Thoracic aorta (tissue), 2 donors: ENCODE measurements around the gene NKG7. TPM values are rescaled to one million over a fixed set of nuclear protein-coding genes. Genes with fewer than 3 reads are reported as not detected.
A peak's percentile ranks its signal among the peaks of the same experiment; 100 is the strongest.

Experiments used
- ATAC-seq: fragments of 150-250 bp; one replicate; pipeline ENCODE4 v1.8.0; 2017; ENCODE audit warnings: low read depth; ENCODE audit not compliant: insufficient number of reproducible peaks, low FRiP score
- DNase-seq: peaks from one replicate; pipeline ENCODE4 v3.0.0-alpha.2; 2020; ENCODE audit warnings: low spot score
- H3K27ac ChIP-seq, 2 donors: fragments of 200-600 bp; sonication (generic); 1 replicate in 1 of 2; 2 replicates in 1 of 2; pipeline ENCODE4 v1.5.1; 2016; ENCODE audit warnings: mild to moderate bottlenecking in 2 of 2, moderate library complexity in 2 of 2
- H3K27me3 ChIP-seq: fragments of 200-600 bp; sonication (generic); replicated peaks from 2 replicates; pipeline ENCODE4 v1.6.0; 2016; ENCODE audit warnings: mild to moderate bottlenecking; ENCODE audit not compliant: insufficient read depth
- H3K36me3 ChIP-seq: fragments of 200-600 bp; sonication (generic); one replicate; pipeline ENCODE4 v1.5.1; 2016
- H3K4me1 ChIP-seq, 2 donors: fragments of 200-600 bp; sonication (generic); 1 replicate in 1 of 2; 2 replicates in 1 of 2; pipeline versions ENCODE4 v1.5.1 to v1.6.0; 2016; ENCODE audit warnings: low read depth in 2 of 2, mild to moderate bottlenecking in 1 of 2; ENCODE audit not compliant: control insufficient read depth in 1 of 2
- H3K4me3 ChIP-seq: fragments of 200-600 bp; sonication (generic); 2 replicates; pipeline ENCODE4 v1.5.1; 2016; ENCODE audit warnings: mild to moderate bottlenecking
- H3K9me3 ChIP-seq: fragments of 200-600 bp; sonication (generic); 2 replicates; pipeline ENCODE4 v1.5.1; 2016
- CTCF ChIP-seq: fragments of 200-600 bp; sonication (generic); IDR thresholded peaks from one replicate; pipeline ENCODE4 v1.5.1; 2019; ENCODE audit warnings: antibody characterized with exemption
- total RNA-seq, 2 donors: library from RNA; depleted of rRNA; stranded (reverse); fragments of >200 nt; gene quantifications; one replicate each; pipeline versions ENCODE4 v1.1.0 to v1.2.3, GENCODE V29; 2016

The NKG7 gene
- total RNA-seq, 2 donors from 2014 or later, result 0.54 to 4.4 TPM

GRCh38 chr19:51368366-51369282 lies 3.8 kb downstream of the NKG7 start, which contains the start of gene CLDND2:
CLDND2 (minus strand) TSS chr19:51369003; CDS start chr19:51368577, 426 bp downstream.
- no peaks in the 10 kb centered on the region for H3K9me3 ChIP-seq
- TF ChIP-seq CTCF, result no peak
- H3K27me3 ChIP-seq, result no peaks in the 10 kb centered on the region
- H3K4me3 ChIP-seq, result peak within 1 kb of the TSS; percentile 81
- DNase-seq (no peak), ATAC-seq (no peak)
- H3K4me1 ChIP-seq, result peaks cover 7 to 22% of the 10 kb centered on the region in 2 donors
- peak within 1 kb of the TSS; percentile 57 to 67 for H3K27ac ChIP-seq
- H3K36me3 ChIP-seq, result no peaks in the 10 kb centered on the region

DNA sequence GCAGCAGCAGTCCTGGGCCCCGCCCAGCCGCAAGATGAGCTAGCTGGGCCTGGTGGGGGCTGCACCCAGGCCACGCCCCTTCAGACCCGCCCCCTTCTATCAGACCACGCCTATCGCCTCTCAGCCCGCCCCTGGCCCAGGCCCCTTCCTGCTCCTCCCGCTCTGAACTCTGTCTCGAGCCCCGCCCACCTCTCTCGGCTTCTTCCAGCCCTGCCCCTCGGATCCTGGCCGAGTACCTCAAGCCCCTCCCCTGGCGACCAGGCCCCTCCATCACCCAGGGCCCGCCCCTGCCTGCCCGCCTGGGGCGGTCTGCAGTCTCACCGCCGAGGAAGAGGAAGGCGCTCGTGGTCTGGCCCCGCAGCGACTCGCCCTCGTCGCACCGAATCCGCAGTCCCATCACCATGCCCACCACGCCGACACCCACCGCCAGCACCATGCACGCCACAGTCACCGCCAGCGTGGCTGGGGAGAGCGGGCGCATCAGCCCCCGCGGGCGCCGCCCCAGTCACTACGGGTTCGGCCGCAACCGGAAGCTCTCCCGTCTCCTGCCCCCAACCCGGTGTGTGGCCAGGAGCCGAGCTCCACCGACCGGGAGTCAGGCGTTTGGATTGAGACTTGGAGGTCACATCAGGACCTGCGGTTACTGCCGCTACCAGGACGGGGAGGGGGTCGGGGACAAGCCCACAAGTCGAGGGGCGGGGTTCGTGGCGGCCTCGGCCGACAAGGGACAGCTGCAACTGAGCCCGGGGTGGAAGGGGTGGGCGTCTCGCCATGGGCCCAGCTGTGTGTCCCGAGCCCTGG lies 4.7 kb downstream of the NKG7 start:
- peak; percentile 99 for DNase-seq
- ATAC-seq, result peak; percentile 89
- TF ChIP-seq CTCF, result peak; percentile 5
- Histone ChIP-seq H3K4me1 (peaks cover 7 to 22% of the 10 kb centered on the region in 2 donors), H3K36me3 (no peaks in the 10 kb centered on the region), H3K27ac (peak overlapping the region; percentile 84 to 95), H3K4me3 (peak overlapping the region; percentile 81), H3K9me3 (no peaks in the 10 kb centered on the region), H3K27me3 (no peaks in the 10 kb centered on the region)

DNA sequence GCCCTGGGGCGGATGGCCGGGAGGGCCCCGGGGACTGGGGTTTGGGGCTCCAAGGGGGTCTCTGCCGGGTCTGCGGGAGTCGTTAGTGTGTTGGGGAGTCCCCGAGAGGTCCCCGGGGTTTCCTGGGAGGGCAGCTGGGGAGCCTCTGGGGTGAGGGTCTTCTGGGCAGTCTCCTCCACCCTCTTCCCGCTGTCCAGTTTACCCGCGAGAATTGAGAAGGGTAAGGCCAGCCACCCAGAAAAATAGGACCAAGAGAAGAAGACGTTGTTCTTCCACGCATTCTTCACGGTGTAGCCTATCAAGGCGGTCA lies 5.2 kb downstream of the NKG7 start:
- Histone ChIP-seq H3K4me3 (peak overlapping the region; percentile 81), H3K36me3 (no peaks in the 10 kb centered on the region), H3K27ac (peak overlapping the region; percentile 84 to 95), H3K27me3 (no peaks in the 10 kb centered on the region), H3K4me1 (peaks cover 7 to 22% of the 10 kb centered on the region in 2 donors), H3K9me3 (no peaks in the 10 kb centered on the region)
- ATAC-seq (no peak), DNase-seq (no peak)
- no peak for TF ChIP-seq CTCF

DNA sequence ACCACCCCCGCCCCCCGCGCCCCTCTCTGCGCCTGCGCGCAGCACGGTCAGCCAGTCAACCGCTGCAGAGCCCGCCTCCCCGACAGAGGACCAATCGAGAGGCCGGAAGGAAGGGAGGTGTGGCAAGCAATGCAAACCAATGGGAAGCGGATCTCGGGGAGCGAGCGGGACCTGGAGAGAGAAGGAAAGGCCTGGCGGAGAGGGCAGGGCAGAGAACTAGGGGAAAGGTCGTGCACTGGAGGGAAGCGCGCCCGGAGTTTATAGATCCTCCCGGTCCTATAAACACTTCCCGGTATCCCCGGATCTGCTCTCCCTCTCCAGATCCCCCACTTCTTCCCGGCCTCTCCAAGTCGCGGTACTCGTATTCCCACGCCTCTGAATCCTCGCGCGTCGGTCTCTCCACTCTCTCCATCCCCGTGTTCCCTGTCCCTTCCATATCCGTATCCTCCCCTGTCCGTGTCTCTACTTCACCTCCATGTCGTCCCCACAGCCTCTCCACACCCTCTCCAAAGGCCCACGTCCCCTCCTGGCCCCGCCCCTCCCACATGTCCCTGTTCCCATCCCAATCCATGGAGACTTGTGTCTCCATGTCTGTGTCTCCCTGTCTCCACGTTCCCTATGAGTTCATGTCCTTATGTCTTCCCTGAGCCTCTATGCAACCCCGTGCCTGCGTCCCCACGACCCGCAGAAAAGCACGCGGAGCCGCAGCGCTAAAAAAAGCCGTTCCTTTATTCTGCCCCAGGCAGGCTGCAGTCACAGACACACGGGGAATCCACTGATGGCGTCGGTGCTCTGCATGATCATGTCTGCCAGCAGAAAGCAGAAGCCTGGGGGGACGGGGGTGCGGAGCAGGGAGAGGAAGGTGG lies 5.8 kb downstream of the NKG7 start:
- Histone ChIP-seq H3K27me3 (no peaks in the 10 kb centered on the region), H3K36me3 (no peaks in the 10 kb centered on the region), H3K4me3 (peak overlapping the region; percentile 81), H3K9me3 (no peaks in the 10 kb centered on the region), H3K27ac (peak overlapping the region; percentile 84 to 95), H3K4me1 (peaks cover 7 to 22% of the 10 kb centered on the region in 2 donors)
- TF ChIP-seq CTCF, result no peak
- peak; percentile 40 for ATAC-seq
- DNase-seq, result peak; percentile 99
